Aorta (tissue), 5 donors: ENCODE results near the gene CCDC136. TPM values are rescaled to one million over a fixed set of nuclear protein-coding genes. Genes with fewer than 3 reads are reported as not detected.
A peak's percentile ranks its signal among the peaks of the same experiment; 100 is the strongest.

ENCODE experiments used
- ATAC-seq: fragments of 200-7000 bp; cut with Tn5 transposase; one replicate; pipeline ENCODE4 v1.9.1; 2022; ENCODE audit warnings: moderate library complexity; ENCODE audit not compliant: low FRiP score
- DNase-seq, 2 donors: peaks; one replicate each; pipeline ENCODE4 v3.0.0-alpha.2; 2020
- H3K27ac ChIP-seq, 2 donors: one replicate each; pipeline ENCODE4 v1.5.1; 2013; ENCODE audit warnings: low read length in 2 of 2, mild to moderate bottlenecking in 2 of 2, moderate library complexity in 2 of 2, control low read depth in 1 of 2, inconsistent platforms in 1 of 2, low read depth in 1 of 2
- H3K27me3 ChIP-seq, 2 donors: one replicate each; pipeline ENCODE4 v1.6.1; 2013; ENCODE audit warnings: control low read depth in 1 of 2, low read length in 1 of 2, mild to moderate bottlenecking in 1 of 2, moderate library complexity in 1 of 2; ENCODE audit not compliant: insufficient read depth in 2 of 2, control insufficient read depth in 1 of 2
- H3K36me3 ChIP-seq, 2 donors: one replicate each; pipeline ENCODE4 v1.6.1; 2013; ENCODE audit warnings: control low read depth in 1 of 2, low read length in 1 of 2, mild to moderate bottlenecking in 1 of 2; ENCODE audit not compliant: insufficient read depth in 2 of 2, control insufficient read depth in 1 of 2
- H3K4me1 ChIP-seq, 2 donors: one replicate each; pipeline ENCODE4 v1.6.1; 2013; ENCODE audit warnings: low read length in 2 of 2, control low read depth in 1 of 2, mild to moderate bottlenecking in 1 of 2, moderate library complexity in 1 of 2; ENCODE audit not compliant: insufficient read depth in 2 of 2, control insufficient read depth in 1 of 2
- H3K4me3 ChIP-seq, 2 donors: one replicate each; pipeline ENCODE4 v1.5.1; 2013; ENCODE audit warnings: low read length in 2 of 2, control low read depth in 1 of 2, mild to moderate bottlenecking in 1 of 2
- H3K9me3 ChIP-seq: one replicate; pipeline ENCODE4 v1.6.1; 2013; ENCODE audit warnings: mild to moderate bottlenecking, low read length; ENCODE audit not compliant: control insufficient read depth
- WGBS, 2 donors: extraction: QIAGEN DNeasy Blood & Tissue Kit; methylation state at CpG; one replicate each; pipeline ENCODE4 v1.1.7; 2013; 5-methylcytosine and 5-hydroxymethylcytosine counted together
- intact Hi-C, 2 donors: fragments of 100-400 bp; cut with DNase I; formaldehyde crosslinking; loops; one replicate each; pipeline versions ENCODE4 v1.14.2 to v1.15.0; 2022
- polyA plus RNA-seq, 2 donors: library from polyadenylated mRNA; stranded (reverse); fragments of 200-250 nt; gene quantifications; one replicate each; pipeline ENCODE4 v1.2.3, GENCODE V29; 2013
- total RNA-seq, 2 donors: library from RNA; stranded (reverse); fragmentation: NEBNext Ultra II Directional; extraction: Animal tissue kit (Norgen Biotek cat#: 25700); gene quantifications; one replicate each; pipeline ENCODE4 v1.2.1, GENCODE V29; 2021
- donor health status: healthy with polysubstance abuse.
- donor health status: Bipolar disorder and iron deficiency.
- donor health status: DM: no; HTN: no; CAD: no.
- donor health status: DM: no; HTN: no; CAD: no.
- donor health status: DM: yes; HTN: yes; CAD: no.

The CCDC136 gene
- total and polyA plus RNA-seq, 4 donors = 7.5 to 29.5 (median 13.6) TPM

- Histone ChIP-seq H3K27ac (no peak overlapping the region), H3K4me3 (no peak overlapping the region), H3K4me1 (peaks cover 0 to 5% of the 10 kb centered on the region in 2 donors), H3K36me3 (peaks cover 0 to 4% of the 10 kb centered on the region in 2 donors), H3K9me3 (no peaks in the 10 kb centered on the region), H3K27me3 (no peaks in the 10 kb centered on the region)
- ATAC-seq (no peak), DNase-seq (no peak)
- 52 to 66% methylated on average over 2 of the region's 2 CpGs for WGBS, 2 donors
- intact Hi-C loops = no loop called here
These were observed 36.5 kb upstream of the CCDC136 start for GRCh38 chr7:128755075-128755818.

- no peak for DNase-seq
These were observed 35.8 kb upstream of the CCDC136 start for GRCh38 chr7:128755819-128756476.

GRCh38 chr7:128757203-128757602, 34.6 kb upstream of the CCDC136 start:
- H3K9me3 ChIP-seq = no peaks in the 10 kb centered on the region
- no peaks in the 10 kb centered on the region for H3K27me3 ChIP-seq
- no peak for DNase-seq
- peak overlapping the region in 1 of 2 donors; percentile 7 for H3K27ac ChIP-seq
- peaks cover 0 to 5% of the 10 kb centered on the region in 2 donors for H3K36me3 ChIP-seq
- H3K4me3 ChIP-seq = no peak overlapping the region
- peak; percentile 36 for ATAC-seq
- H3K4me1 ChIP-seq = peaks cover 0 to 5% of the 10 kb centered on the region in 2 donors
- 7 to 14% methylated on average over 2 of the region's 2 CpGs for WGBS, 2 donors
- intact Hi-C loops = no loop called here

More at GRCh38 chr7:128755819-128756476, 35.8 kb upstream of the CCDC136 start:
- Histone ChIP-seq H3K27me3 (no peaks in the 10 kb centered on the region), H3K4me1 (peaks cover 0 to 5% of the 10 kb centered on the region in 2 donors), H3K36me3 (peaks cover 0 to 4% of the 10 kb centered on the region in 2 donors), H3K9me3 (no peaks in the 10 kb centered on the region), H3K4me3 (no peak overlapping the region), H3K27ac (peak overlapping the region in 1 of 2 donors; percentile 48)
- ATAC-seq = peak; percentile 78
- WGBS, 2 donors = 42 to 44% methylated on average over 5 of the region's 5 CpGs
- intact Hi-C loops = no loop called here

GRCh38 chr7:128758553-128758952, 33.2 kb upstream of the CCDC136 start:
- WGBS, 2 donors = 90 to 96% methylated on average over 1 of the region's 1 CpG
- no peak overlapping the region for H3K27ac ChIP-seq
- H3K4me3 ChIP-seq = no peak overlapping the region
- ATAC-seq (no peak), DNase-seq (no peak)
- H3K36me3 ChIP-seq = peaks cover 0 to 5% of the 10 kb centered on the region in 2 donors
- intact Hi-C loops = no loop called here
- no peaks in the 10 kb centered on the region for H3K9me3 ChIP-seq
- peaks cover 0 to 5% of the 10 kb centered on the region in 2 donors for H3K4me1 ChIP-seq
- H3K27me3 ChIP-seq = no peaks in the 10 kb centered on the region

- intact Hi-C loops = no loop called here
- Histone ChIP-seq H3K4me3 (no peak overlapping the region), H3K27ac (no peak overlapping the region), H3K4me1 (peaks cover 0 to 5% of the 10 kb centered on the region in 2 donors), H3K9me3 (no peaks in the 10 kb centered on the region), H3K36me3 (peaks cover 0 to 5% of the 10 kb centered on the region in 2 donors), H3K27me3 (no peaks in the 10 kb centered on the region)
- ATAC-seq (no peak), DNase-seq (no peak)
These were observed 32.5 kb upstream of the CCDC136 start for GRCh38 chr7:128759242-128759641.

- no peak for DNase-seq
- no peak for ATAC-seq
- WGBS, 2 donors = 35 to 39% methylated on average over 3 of the region's 3 CpGs
- Histone ChIP-seq H3K4me3 (no peak overlapping the region), H3K36me3 (peaks cover 5% of the 10 kb centered on the region in 2 donors), H3K4me1 (peaks cover 0 to 2% of the 10 kb centered on the region in 2 donors), H3K27me3 (no peaks in the 10 kb centered on the region), H3K9me3 (no peaks in the 10 kb centered on the region), H3K27ac (no peak overlapping the region)
- intact Hi-C loops = no loop called here
These were observed 28.2 kb upstream of the CCDC136 start for GRCh38 chr7:128763541-128763940.

- peak overlapping the region in 1 of 2 donors; percentile 80 for H3K27ac ChIP-seq
- no peak overlapping the region for H3K4me3 ChIP-seq
- ATAC-seq = no peak
- no peaks in the 10 kb centered on the region for H3K9me3 ChIP-seq
- H3K4me1 ChIP-seq = peaks cover 0 to 2% of the 10 kb centered on the region in 2 donors
- no peak for DNase-seq
- peaks cover 2 to 14% of the 10 kb centered on the region in 2 donors for H3K36me3 ChIP-seq
- no peaks in the 10 kb centered on the region for H3K27me3 ChIP-seq
- intact Hi-C loops = no loop called here
- WGBS, 2 donors = 79 to 80% methylated on average over 6 of the region's 6 CpGs
These were observed 24.2 kb upstream of the CCDC136 start for GRCh38 chr7:128767475-128768110.

- ATAC-seq = no peak
- Histone ChIP-seq H3K27ac (no peak overlapping the region), H3K36me3 (peaks cover 2 to 18% of the 10 kb centered on the region in 2 donors), H3K4me1 (peaks cover 0 to 2% of the 10 kb centered on the region in 2 donors), H3K9me3 (no peaks in the 10 kb centered on the region), H3K27me3 (no peaks in the 10 kb centered on the region), H3K4me3 (no peak overlapping the region)
- WGBS, 2 donors = 19 to 60% methylated on average over 1 to 2 of the region's 2 CpGs
- intact Hi-C loops = no loop called here
- no peak for DNase-seq
These were observed 21.5 kb upstream of the CCDC136 start for GRCh38 chr7:128770233-128770632.
